ENCODE results near the gene TRMT5.

DNA sequence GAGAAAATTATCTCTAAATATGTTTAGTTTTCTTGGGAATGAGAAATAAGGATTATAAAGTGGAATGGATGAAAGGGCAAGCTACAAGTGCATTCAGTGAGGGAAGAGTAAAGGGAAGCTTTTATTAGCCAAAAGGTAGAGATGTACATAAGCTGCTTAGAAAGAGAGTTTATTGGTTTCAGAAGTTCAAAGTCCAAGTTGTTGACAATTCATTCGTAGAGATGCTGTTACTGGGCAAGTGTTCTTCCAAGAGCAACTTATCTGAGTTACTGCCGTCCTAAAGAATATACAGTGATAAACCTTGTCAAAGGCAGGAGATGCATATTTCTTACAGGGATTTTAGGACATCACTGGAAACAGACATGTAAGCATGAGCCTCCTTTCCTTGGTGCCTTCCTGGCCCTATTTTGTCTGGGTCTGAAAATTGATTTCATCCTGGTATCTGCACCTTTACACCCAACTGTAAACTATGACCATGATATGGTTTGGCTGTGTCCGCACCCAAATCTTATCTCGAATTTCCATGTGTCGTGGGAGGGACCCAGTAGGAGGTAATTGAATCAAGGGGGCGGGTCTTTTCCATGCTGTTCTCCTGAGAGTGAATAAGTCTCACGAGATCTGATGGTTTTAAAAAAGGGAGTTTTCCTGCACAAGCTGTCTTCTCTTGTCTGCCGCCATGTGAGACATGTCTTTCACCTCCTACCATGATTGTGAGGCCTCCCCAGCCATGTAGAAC, 46.8 kb downstream of the TRMT5 start:
- no peak for TF ChIP-seq POLR2A (IDR thresholded peaks at IDR 0.05)
- TF ChIP-seq, protein P1, sequence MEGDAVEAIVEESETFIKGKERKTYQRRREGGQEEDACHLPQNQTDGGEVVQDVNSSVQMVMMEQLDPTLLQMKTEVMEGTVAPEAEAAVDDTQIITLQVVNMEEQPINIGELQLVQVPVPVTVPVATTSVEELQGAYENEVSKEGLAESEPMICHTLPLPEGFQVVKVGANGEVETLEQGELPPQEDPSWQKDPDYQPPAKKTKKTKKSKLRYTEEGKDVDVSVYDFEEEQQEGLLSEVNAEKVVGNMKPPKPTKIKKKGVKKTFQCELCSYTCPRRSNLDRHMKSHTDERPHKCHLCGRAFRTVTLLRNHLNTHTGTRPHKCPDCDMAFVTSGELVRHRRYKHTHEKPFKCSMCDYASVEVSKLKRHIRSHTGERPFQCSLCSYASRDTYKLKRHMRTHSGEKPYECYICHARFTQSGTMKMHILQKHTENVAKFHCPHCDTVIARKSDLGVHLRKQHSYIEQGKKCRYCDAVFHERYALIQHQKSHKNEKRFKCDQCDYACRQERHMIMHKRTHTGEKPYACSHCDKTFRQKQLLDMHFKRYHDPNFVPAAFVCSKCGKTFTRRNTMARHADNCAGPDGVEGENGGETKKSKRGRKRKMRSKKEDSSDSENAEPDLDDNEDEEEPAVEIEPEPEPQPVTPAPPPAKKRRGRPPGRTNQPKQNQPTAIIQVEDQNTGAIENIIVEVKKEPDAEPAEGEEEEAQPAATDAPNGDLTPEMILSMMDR (IDR thresholded peaks at IDR 0.05), result no peak
